NCI-H446 (cell line): ENCODE results near the gene PIK3R3.
"Not testable (repeated sequence)": the region's sequence is repeated elsewhere in the genome, so short reads cannot be mapped to it uniquely, and the experiment has no call there.

Experiments
- DNase-seq, 2 experiments: peaks; one replicate each; lab custom pipeline; 2025; lab: John Stamatoyannopoulos, UW

The PIK3R3 gene

GRCh38 chr1:46065405-46065804 lies 67.0 kb downstream of the PIK3R3 start:
- DNase-seq: no peak

GRCh38 chr1:46064708-46065107 lies 67.7 kb downstream of the PIK3R3 start:
- DNase-seq: no peak

- no peak for DNase-seq
Measured at GRCh38 chr1:46062651-46063319, 69.6 kb downstream of the PIK3R3 start.

GRCh38 chr1:46061146-46061545 lies 71.3 kb downstream of the PIK3R3 start:
- no peak for DNase-seq

GRCh38 chr1:46058936-46059335 lies 73.5 kb downstream of the PIK3R3 start:
- DNase-seq: no peak

GRCh38 chr1:46057781-46058180 lies 74.6 kb downstream of the PIK3R3 start:
- no peak for DNase-seq

- not testable (repeated sequence) for DNase-seq
Measured at GRCh38 chr1:46057215-46057614, 75.2 kb downstream of the PIK3R3 start.

- DNase-seq: no peak
Measured at GRCh38 chr1:46056325-46056724, 76.1 kb downstream of the PIK3R3 start.

GRCh38 chr1:46053734-46054133 lies 78.7 kb downstream of the PIK3R3 start:
- no peak for DNase-seq

GRCh38 chr1:46044116-46044515 lies 88.3 kb downstream of the PIK3R3 start:
- DNase-seq: no peak

GRCh38 chr1:46043458-46044017 lies 88.9 kb downstream of the PIK3R3 start:
- DNase-seq: no peak

- peak; percentile 87 to 98 for DNase-seq
Measured at GRCh38 chr1:46041974-46042373, 90.5 kb downstream of the PIK3R3 start.

GRCh38 chr1:46041551-46041950 lies 90.9 kb downstream of the PIK3R3 start:
- no peak for DNase-seq

- DNase-seq: peak; percentile 56 to 81
Measured at GRCh38 chr1:46039571-46040052, 92.8 kb downstream of the PIK3R3 start.

- DNase-seq: peak; percentile 86 to 91
Measured at GRCh38 chr1:46036894-46037839, 95.3 kb downstream of the PIK3R3 start.

- DNase-seq: no peak
Measured at GRCh38 chr1:46034601-46035516, 97.6 kb downstream of the PIK3R3 start.

- DNase-seq: no peak
Measured at GRCh38 chr1:46030876-46031660, 101.4 kb downstream of the PIK3R3 start.

- no peak for DNase-seq
Measured at GRCh38 chr1:46030074-46030870, 102.2 kb downstream of the PIK3R3 start.

- no peak for DNase-seq
Measured at GRCh38 chr1:46027788-46028573, 104.4 kb downstream of the PIK3R3 start.
